WI38 (cell line): Measurements from ENCODE around the gene PIK3C2B.

ENCODE experiments used
- H3K4me3 ChIP-seq: 2 replicates; pipeline ENCODE4 v1.5.1; 2011; ENCODE audit warnings: low read depth, mild to moderate bottlenecking, control low read depth, low read length
- TF ChIP-seq, protein P1 (sequence below): IDR thresholded peaks from 2 replicates; pipeline ENCODE4 v1.5.1; 2012; ENCODE audit warnings: low read depth, mild to moderate bottlenecking, control low read depth, low read length

The PIK3C2B gene

DNA sequence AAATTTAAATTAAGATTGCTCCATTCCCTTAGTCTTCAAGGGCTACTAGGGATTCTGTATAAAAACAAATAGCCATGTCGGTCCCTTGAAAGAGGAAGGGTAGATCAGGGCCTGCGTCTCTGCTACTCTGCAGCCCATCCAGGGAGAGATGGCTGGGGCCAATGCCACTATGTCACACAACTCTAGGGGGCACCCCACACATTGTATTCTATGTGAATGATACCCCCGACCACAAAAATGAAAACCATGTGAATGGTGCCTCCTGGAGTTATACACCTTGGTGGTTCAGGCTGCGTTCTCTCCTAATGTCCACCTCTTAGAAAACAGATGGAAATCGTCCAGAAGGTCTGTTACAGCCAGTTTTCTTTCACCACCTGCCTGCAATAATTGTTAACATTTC is 18.0 kb downstream of the PIK3C2B start:
- TF ChIP-seq, protein P1, sequence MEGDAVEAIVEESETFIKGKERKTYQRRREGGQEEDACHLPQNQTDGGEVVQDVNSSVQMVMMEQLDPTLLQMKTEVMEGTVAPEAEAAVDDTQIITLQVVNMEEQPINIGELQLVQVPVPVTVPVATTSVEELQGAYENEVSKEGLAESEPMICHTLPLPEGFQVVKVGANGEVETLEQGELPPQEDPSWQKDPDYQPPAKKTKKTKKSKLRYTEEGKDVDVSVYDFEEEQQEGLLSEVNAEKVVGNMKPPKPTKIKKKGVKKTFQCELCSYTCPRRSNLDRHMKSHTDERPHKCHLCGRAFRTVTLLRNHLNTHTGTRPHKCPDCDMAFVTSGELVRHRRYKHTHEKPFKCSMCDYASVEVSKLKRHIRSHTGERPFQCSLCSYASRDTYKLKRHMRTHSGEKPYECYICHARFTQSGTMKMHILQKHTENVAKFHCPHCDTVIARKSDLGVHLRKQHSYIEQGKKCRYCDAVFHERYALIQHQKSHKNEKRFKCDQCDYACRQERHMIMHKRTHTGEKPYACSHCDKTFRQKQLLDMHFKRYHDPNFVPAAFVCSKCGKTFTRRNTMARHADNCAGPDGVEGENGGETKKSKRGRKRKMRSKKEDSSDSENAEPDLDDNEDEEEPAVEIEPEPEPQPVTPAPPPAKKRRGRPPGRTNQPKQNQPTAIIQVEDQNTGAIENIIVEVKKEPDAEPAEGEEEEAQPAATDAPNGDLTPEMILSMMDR, result no peak
- no peak overlapping the region for H3K4me3 ChIP-seq

- TF ChIP-seq, protein P1, result no peak
- no peak overlapping the region for H3K4me3 ChIP-seq
Measured at GRCh38 chr1:204475656-204476432, 18.8 kb downstream of the PIK3C2B start.

GRCh38 chr1:204473400-204473965 is 21.1 kb downstream of the PIK3C2B start:
- TF ChIP-seq, protein P1, result no peak
- H3K4me3 ChIP-seq, result no peak overlapping the region

GRCh38 chr1:204472660-204473059 is 21.9 kb downstream of the PIK3C2B start:
- H3K4me3 ChIP-seq, result no peak overlapping the region
- TF ChIP-seq, protein P1, result no peak

DNA sequence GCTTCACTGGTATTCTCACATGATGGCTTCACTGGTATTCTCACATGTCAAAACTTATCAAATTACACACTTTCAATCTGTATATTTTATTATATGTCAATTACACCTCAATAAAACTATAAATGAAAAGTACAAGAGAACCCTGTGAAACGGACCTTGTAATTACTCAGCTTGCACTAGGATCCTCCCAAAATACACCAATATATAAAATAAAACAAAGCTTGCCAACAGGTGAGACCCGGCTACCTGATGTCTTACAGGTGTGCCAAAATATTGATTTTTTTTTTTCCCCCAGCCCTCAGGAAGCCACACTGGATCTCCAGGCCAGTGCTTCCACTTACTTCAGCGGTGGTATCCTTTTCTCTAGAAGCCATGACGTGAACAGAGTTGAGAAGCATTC is 22.9 kb downstream of the PIK3C2B start:
- TF ChIP-seq, protein P1, result no peak

DNA sequence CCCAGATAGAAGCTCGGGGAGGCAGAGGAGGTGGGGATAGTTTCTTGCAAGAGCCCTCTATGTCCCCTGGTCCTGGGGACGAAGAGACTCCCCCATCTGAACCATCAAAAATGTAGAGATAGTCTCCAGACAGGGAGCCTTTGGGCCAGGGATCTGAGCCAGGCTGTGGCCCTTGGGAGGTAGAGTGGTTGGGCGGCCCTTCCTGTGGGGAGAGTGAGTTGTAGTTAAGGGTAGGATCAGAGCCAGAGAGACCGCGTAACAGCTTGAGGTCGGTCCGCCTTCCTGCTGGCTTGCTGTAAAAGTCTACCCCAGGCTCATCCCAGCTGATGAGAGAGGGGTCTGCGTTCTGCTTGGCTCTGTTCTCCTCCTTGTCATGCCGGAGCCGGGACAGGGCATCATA is 25.3 kb downstream of the PIK3C2B start:
- TF ChIP-seq, protein P1, result no peak
- no peak overlapping the region for H3K4me3 ChIP-seq

More for the DNA sequence above, 22.9 kb downstream of the PIK3C2B start:
- H3K4me3 ChIP-seq, result no peak overlapping the region

DNA sequence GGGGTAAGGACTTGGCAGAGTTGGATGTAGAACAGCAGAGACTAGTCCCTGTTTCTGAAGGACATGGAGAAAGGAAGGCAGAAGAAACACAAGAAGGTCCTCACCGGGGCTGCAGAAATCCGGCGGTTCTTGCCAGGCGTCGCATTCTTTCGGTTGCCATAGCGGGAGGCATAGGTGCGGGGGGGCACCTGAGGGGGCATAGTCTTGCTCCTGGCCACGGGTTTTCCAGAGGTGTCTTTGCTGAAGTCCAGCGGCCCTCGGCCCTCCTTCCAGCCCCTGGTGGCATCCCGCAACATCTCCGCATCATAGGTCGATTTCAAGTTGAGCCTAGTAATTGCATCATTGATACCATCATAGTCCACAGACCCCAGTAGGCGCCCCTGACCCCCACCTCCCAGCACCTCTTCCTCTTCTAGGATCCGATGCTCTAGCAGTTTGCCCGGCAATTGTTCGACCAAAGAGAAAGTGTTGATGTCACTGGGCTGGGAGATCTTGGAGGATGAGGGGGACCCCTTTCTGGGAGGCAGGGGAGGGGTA is 25.8 kb downstream of the PIK3C2B start:
- no peak overlapping the region for H3K4me3 ChIP-seq
- TF ChIP-seq, protein P1, result no peak
